DND-41 (cell line): ENCODE measurements around the gene HADHB.

Experiments
- CTCF ChIP-seq: IDR thresholded peaks from 2 replicates; pipeline ENCODE4 v1.5.1; 2012; ENCODE audit warnings: borderline replicate concordance, low read length, moderate library complexity, mild to moderate bottlenecking; ENCODE audit not compliant: poor library complexity, severe bottlenecking; ENCODE audit errors: extremely low read depth
- EZH2 ChIP-seq: IDR thresholded peaks from 3 replicates; pipeline ENCODE4 v1.6.1; 2012; ENCODE audit warnings: borderline replicate concordance, low read depth, mild to moderate bottlenecking, moderate library complexity, low read length, inconsistent platforms; ENCODE audit not compliant: severe bottlenecking

- TF ChIP-seq CTCF = peak; percentile 25
- no peak for TF ChIP-seq EZH2
Measured at GRCh38 chr2:26316041-26316440, 71.3 kb downstream of the HADHB start.
